Muscle of back (tissue), 13 donors: ENCODE results near the gene RTL3. TPM values are rescaled to one million over a fixed set of nuclear protein-coding genes. Genes with fewer than 3 reads are reported as not detected.
"Not testable (repeated sequence)": the region's sequence is repeated elsewhere in the genome, so short reads cannot be mapped to it uniquely, and the experiment has no call there.

Experiments used
- DNase-seq, 3 donors: peaks; one replicate each; pipeline versions ENCODE4 v3.0.0 to v3.0.0-alpha.2; 2013
- long read RNA-seq, 9 donors: transcript quantifications; one replicate each; lab custom pipeline, GENCODE V29; 2026
- polyA plus RNA-seq, 10 donors: library from polyadenylated mRNA; unstranded; fragments of 120-200 nt; gene quantifications; one replicate each; pipeline ENCODE4 v1.2.1, GENCODE V29; 2013; ENCODE audit not compliant: insufficient read length in 10 of 10

RTL3 gene
- 1 to 10 TPM in 9 of 10 donors, under 1 TPM in 1; 0.57 to 4.1 (median 1.9) TPM for polyA plus RNA-seq
- long read RNA-seq, donor 1, partial matches to known transcripts: 0 of 2 reads
- long read RNA-seq, donor 1, other reads (novel, unspliced or antisense): 0 of 2 reads
- long read RNA-seq, donor 2, partial matches to known transcripts: 0 of 1 reads
- long read RNA-seq, donor 2, other reads (novel, unspliced or antisense): 0 of 1 reads
- long read RNA-seq, donor 3: 0 reads
- long read RNA-seq, donor 4: 0 reads
- long read RNA-seq, donor 5, partial matches to known transcripts: 0 of 1 reads
- long read RNA-seq, donor 5, other reads (novel, unspliced or antisense): 0 of 1 reads
- long read RNA-seq, donor 6: 0 reads
- long read RNA-seq, donor 7: 0 reads
- long read RNA-seq, donor 8: 0 reads
- long read RNA-seq, donor 9: 0 reads

GRCh38 chrX:78658845-78659744, at the start of gene RTL3:
TSS of gene RTL3 (minus strand) at chrX:78659328. CDS start at chrX:78658420, 908 bp downstream.
- peak; percentile 48 to 74 (median 56) for DNase-seq

- peak; percentile 70 to 91 (median 81) for DNase-seq
These were observed 49.7 kb upstream of the RTL3 start for GRCh38 chrX:78708816-78709215.

GRCh38 chrX:78708262-78708661, 49.1 kb upstream of the RTL3 start:
- DNase-seq: peak in 2 of 3 donors; percentile 51 to 82

GRCh38 chrX:78706071-78706470, 46.9 kb upstream of the RTL3 start:
- DNase-seq: peak in 1 of 3 donors; percentile 65

GRCh38 chrX:78693536-78693935, 34.4 kb upstream of the RTL3 start:
- peak; percentile 56 to 86 (median 73) for DNase-seq

GRCh38 chrX:78693012-78693411, 33.9 kb upstream of the RTL3 start:
- DNase-seq: peak in 2 of 3 donors; percentile 44 to 69

GRCh38 chrX:78687586-78687985, 28.5 kb upstream of the RTL3 start:
- no peak for DNase-seq

- no peak for DNase-seq
These were observed 14.1 kb upstream of the RTL3 start for GRCh38 chrX:78673246-78673645.

GRCh38 chrX:78665342-78665741, 6.2 kb upstream of the RTL3 start:
- DNase-seq: no peak

GRCh38 chrX:78661836-78662235, 2.7 kb upstream of the RTL3 start:
- no peak for DNase-seq

GRCh38 chrX:78659955-78660354, 827 bp upstream of the RTL3 start:
- no peak for DNase-seq

- DNase-seq: no peak
These were observed 714 bp downstream of the RTL3 start for GRCh38 chrX:78658414-78658813.

- DNase-seq: no peak
These were observed 3.5 kb downstream of the RTL3 start for GRCh38 chrX:78655642-78656041.

GRCh38 chrX:78653118-78653822, 5.9 kb downstream of the RTL3 start:
- peak in 2 of 3 donors; percentile 37 to 72 for DNase-seq

GRCh38 chrX:78650906-78651437, 8.2 kb downstream of the RTL3 start:
- DNase-seq: peak in 2 of 3 donors; percentile 56 to 67

- DNase-seq: no peak
These were observed 15.3 kb downstream of the RTL3 start for GRCh38 chrX:78643874-78644273.

GRCh38 chrX:78643096-78643495, 16.0 kb downstream of the RTL3 start:
- DNase-seq: no peak

- DNase-seq: not testable (repeated sequence)
These were observed 23.0 kb downstream of the RTL3 start for GRCh38 chrX:78636096-78636495.

GRCh38 chrX:78624962-78625909, 33.9 kb downstream of the RTL3 start:
- peak; percentile 60 to 83 (median 65) for DNase-seq

- peak in 2 of 3 donors; percentile 20 to 51 for DNase-seq
These were observed 34.7 kb downstream of the RTL3 start for GRCh38 chrX:78624426-78624825.
